ENCODE results near the gene SEC14L2.

GRCh38 chr22:30372915-30373314, 23.9 kb upstream of the SEC14L2 start:
- TF ChIP-seq CTCF (IDR thresholded peaks at IDR 0.05; ENCODE audit: extremely low read depth in 1 of 2, insufficient read depth in 1 of 2, low read depth in 1 of 2, low read length in 2 of 2) (no peak), EZH2 (IDR thresholded peaks at IDR 0.05; ENCODE audit: borderline replicate concordance, low read depth, low read length, severe bottlenecking) (no peak), POLR2AphosphoS5 (IDR thresholded peaks at IDR 0.05; ENCODE audit: insufficient read depth, low read depth, low read length) (no peak)

Data from endothelial cell of umbilical vein (primary cell).